Liver (tissue), 3 donors: ENCODE results near the gene CPNE4.

ENCODE experiments used
- CTCF ChIP-seq: fragments of 150-350 bp; IDR thresholded peaks from 2 replicates; pipeline ENCODE4 v1.5.1; 2017; ENCODE audit warnings: improper control_type of control experiment, low read depth, low read length; ENCODE audit not compliant: missing input control
- HNF4A ChIP-seq, 2 donors: conservative IDR thresholded peaks; 2 replicates each; pipeline ENCODE4 v1.6.1; 2016; ENCODE audit warnings: antibody characterized with exemption in 2 of 2, mild to moderate bottlenecking in 2 of 2
- SP1 ChIP-seq: IDR thresholded peaks from 2 replicates; pipeline ENCODE4 v1.6.1; 2018; ENCODE audit warnings: antibody characterized with exemption, mild to moderate bottlenecking
- TAF1 ChIP-seq: conservative IDR thresholded peaks from 2 replicates; pipeline ENCODE4 v1.6.1; 2016; ENCODE audit warnings: antibody characterized with exemption, mild to moderate bottlenecking
- YY1 ChIP-seq: IDR thresholded peaks from 2 replicates; pipeline ENCODE4 v1.6.1; 2016; ENCODE audit warnings: antibody characterized with exemption, mild to moderate bottlenecking
- donor health status: healthy.
- donor health status: healthy.

- TF ChIP-seq CTCF, result no peak
- no peak for TF ChIP-seq SP1
- TF ChIP-seq YY1, result no peak
- TF ChIP-seq HNF4A (conservative IDR thresholded peaks at IDR 0.05), result no peak
- no peak for TF ChIP-seq TAF1
These were observed 222.4 kb downstream of the CPNE4 start for GRCh38 chr3:131812433-131812832.
